HG03571 (cell line): ENCODE measurements around the gene GAS2L1.

Experiments
- ATAC-seq: cut with Tn5 transposase; IDR thresholded peaks from one replicate; pipeline ENCODE4 v1.9.1; 2021; ENCODE audit not compliant: unreplicated experiment

The GAS2L1 gene

GRCh38 chr22:29325785-29326315, 19.4 kb downstream of the GAS2L1 start:
- ATAC-seq, result no peak

- no peak for ATAC-seq
Measured at GRCh38 chr22:29326481-29326880, 20.0 kb downstream of the GAS2L1 start.

- no peak for ATAC-seq
Measured at GRCh38 chr22:29327089-29327764, 20.8 kb downstream of the GAS2L1 start.

GRCh38 chr22:29328055-29328454, 21.6 kb downstream of the GAS2L1 start:
- ATAC-seq, result no peak

- no peak for ATAC-seq
Measured at GRCh38 chr22:29328566-29329500, 22.4 kb downstream of the GAS2L1 start.

GRCh38 chr22:29329581-29329980, 23.1 kb downstream of the GAS2L1 start:
- no peak for ATAC-seq

- no peak for ATAC-seq
Measured at GRCh38 chr22:29330291-29330690, 23.8 kb downstream of the GAS2L1 start.

- ATAC-seq, result no peak
Measured at GRCh38 chr22:29330753-29331152, 24.3 kb downstream of the GAS2L1 start.

- ATAC-seq, result no peak
Measured at GRCh38 chr22:29331213-29331612, 24.8 kb downstream of the GAS2L1 start.

- ATAC-seq, result no peak
Measured at GRCh38 chr22:29331658-29332300, 25.3 kb downstream of the GAS2L1 start.

GRCh38 chr22:29332886-29333496, 26.5 kb downstream of the GAS2L1 start:
- no peak for ATAC-seq

GRCh38 chr22:29334148-29334547, 27.7 kb downstream of the GAS2L1 start:
- ATAC-seq, result no peak

GRCh38 chr22:29334696-29335344, 28.4 kb downstream of the GAS2L1 start:
- no peak for ATAC-seq

- no peak for ATAC-seq
Measured at GRCh38 chr22:29335656-29336055, 29.2 kb downstream of the GAS2L1 start.

GRCh38 chr22:29336751-29337490, 30.5 kb downstream of the GAS2L1 start:
- ATAC-seq, result no peak

- ATAC-seq, result no peak
Measured at GRCh38 chr22:29337631-29338284, 31.3 kb downstream of the GAS2L1 start.

GRCh38 chr22:29338398-29338797, 31.9 kb downstream of the GAS2L1 start:
- ATAC-seq, result no peak

- no peak for ATAC-seq
Measured at GRCh38 chr22:29339381-29340235, 33.2 kb downstream of the GAS2L1 start.
